Measurements from ENCODE around the gene TOMM70.
"Not testable (repeated sequence)": the region's sequence is repeated elsewhere in the genome, so short reads cannot be mapped to it uniquely, and the experiment has no call there.

TOMM70 gene

GRCh38 chr3:100330651-100331050 lies 70.2 kb downstream of the TOMM70 start:
- H3K9me3 Mint-ChIP-seq: no peaks in the 10 kb centered on the region
- no peak for DNase-seq (ENCODE audit: low spot score in 2 of 2)
- H3K4me1 Mint-ChIP-seq: peaks cover 12% of the 10 kb centered on the region
- no peak overlapping the region for H3K27ac Mint-ChIP-seq
- no peak overlapping the region for H3K4me3 Mint-ChIP-seq
- ATAC-seq: no peak
- peaks cover 12% of the 10 kb centered on the region for H3K36me3 Mint-ChIP-seq

DNA sequence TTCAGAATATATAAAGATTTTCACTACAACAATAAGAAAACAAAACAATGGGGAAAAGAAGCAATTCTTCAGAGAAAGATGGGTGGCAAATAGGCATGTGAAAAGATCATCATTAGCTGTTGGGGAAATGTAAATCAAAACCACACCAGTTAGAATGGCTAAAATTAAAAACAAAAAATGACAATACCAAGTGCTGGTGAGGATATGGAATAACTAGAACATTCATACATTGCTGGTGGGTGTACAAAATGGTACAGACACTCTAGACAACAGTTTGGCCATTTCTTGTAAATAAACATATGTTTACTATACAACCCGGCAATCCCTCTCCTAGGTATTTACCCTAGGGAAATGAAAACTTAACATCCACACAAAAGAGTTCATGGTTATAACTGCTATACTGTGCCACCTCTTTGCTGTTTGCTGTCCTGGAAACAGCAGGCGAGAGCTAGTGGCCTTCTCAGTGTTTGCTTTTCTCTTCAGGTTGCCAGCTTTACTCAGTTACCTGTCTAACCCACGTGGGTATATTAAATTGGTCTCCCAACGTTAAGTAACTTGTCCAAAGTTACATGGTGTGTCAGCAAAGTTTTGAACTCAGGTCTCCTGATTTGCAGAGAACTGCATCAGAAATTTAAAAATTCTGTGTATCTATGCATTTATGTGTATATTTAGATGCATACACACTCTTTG lies 70.9 kb downstream of the TOMM70 start:
- H3K27ac Mint-ChIP-seq: no peak overlapping the region
- ATAC-seq: no peak
- H3K36me3 Mint-ChIP-seq: peaks cover 6% of the 10 kb centered on the region
- no peak for DNase-seq (ENCODE audit: low spot score in 2 of 2)
- H3K9me3 Mint-ChIP-seq: no peaks in the 10 kb centered on the region
- peaks cover 5% of the 10 kb centered on the region for H3K4me1 Mint-ChIP-seq
- H3K4me3 Mint-ChIP-seq: no peak overlapping the region

GRCh38 chr3:100327377-100327776 lies 73.5 kb downstream of the TOMM70 start:
- not testable (repeated sequence) for H3K9me3 Mint-ChIP-seq; H3K4me3 Mint-ChIP-seq; ATAC-seq; H3K4me1 Mint-ChIP-seq; DNase-seq (ENCODE audit: low spot score in 2 of 2); H3K27ac Mint-ChIP-seq
- H3K36me3 Mint-ChIP-seq: peaks cover 21% of the 10 kb centered on the region

DNA sequence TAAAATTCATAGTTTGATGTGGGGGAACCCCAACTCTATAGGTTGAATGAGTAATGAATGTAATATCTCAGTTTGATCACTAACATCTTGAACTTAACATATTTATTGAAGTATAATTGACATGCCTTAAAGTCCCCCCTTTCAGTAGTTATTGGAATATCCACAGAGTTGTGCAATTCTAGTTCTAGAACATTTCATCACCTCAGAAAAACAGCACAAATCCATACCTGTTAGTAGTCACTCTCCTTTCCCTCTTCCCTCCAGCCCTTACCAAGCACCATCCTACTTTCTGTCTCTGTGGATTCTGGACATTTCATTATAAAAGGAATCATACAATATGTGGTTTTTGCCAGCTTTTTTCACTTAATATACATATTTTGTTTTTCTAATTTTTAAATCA lies 75.1 kb downstream of the TOMM70 start:
- Mint-ChIP-seq H3K4me1 (no peaks in the 10 kb centered on the region), H3K27ac (no peak overlapping the region), H3K36me3 (peaks cover 23% of the 10 kb centered on the region), H3K4me3 (no peak overlapping the region), H3K9me3 (no peaks in the 10 kb centered on the region)
- no peak for DNase-seq (ENCODE audit: low spot score in 2 of 2)
- ATAC-seq: no peak

DNA sequence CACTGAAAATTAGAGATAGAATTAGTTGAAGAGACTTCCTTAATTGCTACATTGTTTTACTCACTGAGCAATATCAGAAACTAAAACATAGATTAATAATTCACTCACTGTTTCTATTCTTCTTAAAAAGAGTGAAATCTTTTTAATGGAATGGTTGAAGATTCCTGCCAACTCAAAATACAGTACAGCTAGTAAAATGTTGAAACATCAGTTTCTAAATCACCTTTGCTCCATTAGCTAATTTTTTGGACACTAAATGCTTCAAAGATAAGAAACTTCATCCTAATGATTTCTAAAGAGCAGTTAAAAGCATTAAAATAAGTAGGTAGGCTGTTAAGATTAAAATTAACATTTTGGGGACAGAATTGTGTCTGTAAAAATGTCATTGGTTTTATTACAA lies 76.8 kb downstream of the TOMM70 start:
- peaks cover 36% of the 10 kb centered on the region for H3K36me3 Mint-ChIP-seq
- H3K4me3 Mint-ChIP-seq: no peak overlapping the region
- H3K4me1 Mint-ChIP-seq: no peaks in the 10 kb centered on the region
- no peak overlapping the region for H3K27ac Mint-ChIP-seq
- no peaks in the 10 kb centered on the region for H3K9me3 Mint-ChIP-seq
- DNase-seq (ENCODE audit: low spot score in 2 of 2) (no peak), ATAC-seq (no peak)

DNA sequence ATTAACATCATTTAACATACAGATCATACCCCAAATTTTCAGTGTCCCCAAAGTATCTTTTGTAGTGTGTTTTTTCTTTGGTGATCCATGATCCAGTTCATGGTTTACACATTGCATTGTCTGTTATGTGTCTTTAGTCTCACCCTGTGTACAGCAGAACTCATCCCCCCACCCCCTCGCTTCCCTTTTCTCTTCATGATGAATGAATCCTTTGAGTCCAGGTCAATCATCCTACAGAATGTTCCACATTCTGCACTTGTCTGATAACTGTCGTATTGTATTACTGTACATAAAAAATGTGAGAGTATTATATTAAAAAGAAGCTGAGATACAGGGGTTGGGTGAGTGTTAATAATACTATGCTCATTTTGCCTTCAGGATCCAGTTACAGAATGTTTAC lies 80.9 kb downstream of the TOMM70 start:
- Mint-ChIP-seq H3K9me3 (no peaks in the 10 kb centered on the region), H3K4me3 (no peak overlapping the region), H3K27ac (no peak overlapping the region), H3K36me3 (peaks cover 43% of the 10 kb centered on the region), H3K4me1 (peaks cover 7% of the 10 kb centered on the region)
- DNase-seq (ENCODE audit: low spot score in 2 of 2) (no peak), ATAC-seq (no peak)

DNA sequence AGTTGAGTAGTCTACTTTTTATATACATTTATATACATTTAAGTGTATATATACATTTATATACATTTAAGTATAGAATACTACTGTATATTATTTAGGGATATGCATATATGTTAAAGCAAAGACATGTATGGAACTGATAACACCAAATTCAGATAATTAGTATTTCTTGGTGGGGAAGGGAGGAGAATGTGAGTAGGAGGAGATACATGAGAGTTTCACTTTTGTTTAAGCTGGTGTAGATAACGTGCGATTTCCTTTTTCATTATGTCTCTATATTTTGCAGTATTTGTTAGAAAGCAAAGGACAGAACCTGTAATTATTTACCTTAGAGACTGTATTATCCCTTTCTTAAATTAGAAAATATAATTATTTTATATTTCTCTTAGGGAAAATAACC lies 83.0 kb downstream of the TOMM70 start:
- H3K36me3 Mint-ChIP-seq: peaks cover 44% of the 10 kb centered on the region
- ATAC-seq: peak; percentile 56
- H3K27ac Mint-ChIP-seq: peak overlapping the region; percentile 6
- H3K9me3 Mint-ChIP-seq: no peaks in the 10 kb centered on the region
- H3K4me3 Mint-ChIP-seq: no peak overlapping the region
- DNase-seq (ENCODE audit: low spot score in 2 of 2): no peak
- H3K4me1 Mint-ChIP-seq: peaks cover 7% of the 10 kb centered on the region

- peaks cover 7% of the 10 kb centered on the region for H3K4me1 Mint-ChIP-seq
- no peaks in the 10 kb centered on the region for H3K9me3 Mint-ChIP-seq
- no peak overlapping the region for H3K27ac Mint-ChIP-seq
- peaks cover 49% of the 10 kb centered on the region for H3K36me3 Mint-ChIP-seq
- ATAC-seq (peak; percentile 61), DNase-seq (ENCODE audit: low spot score in 2 of 2) (peak in 1 of 2 donors; percentile 56)
- H3K4me3 Mint-ChIP-seq: no peak overlapping the region
Measured at GRCh38 chr3:100316641-100317069, 84.2 kb downstream of the TOMM70 start.
